ENCODE data around the gene RNLS. TPM values are rescaled to one million over a fixed set of nuclear protein-coding genes. Genes with fewer than 3 reads are reported as not detected.

The RNLS gene
- total RNA-seq, 1 donor from 2014 or later = 1.7 TPM

- no peak for DNase-seq (ENCODE audit: extremely low spot score, unreplicated experiment)
- Mint-ChIP-seq H3K4me3 (ENCODE audit: unreplicated experiment) (no peak overlapping the region), H3K27ac (ENCODE audit: unreplicated experiment) (no peak overlapping the region), H3K4me1 (ENCODE audit: unreplicated experiment) (peaks cover 4% of the 10 kb centered on the region), H3K36me3 (ENCODE audit: unreplicated experiment) (no peaks in the 10 kb centered on the region), H3K9me3 (ENCODE audit: unreplicated experiment) (no peaks in the 10 kb centered on the region), H3K27me3 (ENCODE audit: unreplicated experiment) (peaks cover 13% of the 10 kb centered on the region)
- TF ChIP-seq CTCF (IDR thresholded peaks at IDR 0.05) = no peak
These were observed 53.0 kb downstream of the RNLS start for GRCh38 chr10:88530093-88530492.

GRCh38 chr10:88528806-88529570 is 54.1 kb downstream of the RNLS start:
- Mint-ChIP-seq H3K4me3 (ENCODE audit: unreplicated experiment) (no peak overlapping the region), H3K27ac (ENCODE audit: unreplicated experiment) (no peak overlapping the region), H3K36me3 (ENCODE audit: unreplicated experiment) (no peaks in the 10 kb centered on the region), H3K27me3 (ENCODE audit: unreplicated experiment) (peaks cover 11% of the 10 kb centered on the region), H3K4me1 (ENCODE audit: unreplicated experiment) (peaks cover 4% of the 10 kb centered on the region), H3K9me3 (ENCODE audit: unreplicated experiment) (no peaks in the 10 kb centered on the region)
- no peak for DNase-seq (ENCODE audit: extremely low spot score, unreplicated experiment)
- TF ChIP-seq CTCF (IDR thresholded peaks at IDR 0.05) = no peak

GRCh38 chr10:88528201-88528600 is 54.9 kb downstream of the RNLS start:
- no peak overlapping the region for H3K27ac Mint-ChIP-seq (ENCODE audit: unreplicated experiment)
- no peaks in the 10 kb centered on the region for H3K9me3 Mint-ChIP-seq (ENCODE audit: unreplicated experiment)
- no peak for DNase-seq (ENCODE audit: extremely low spot score, unreplicated experiment)
- no peak for TF ChIP-seq CTCF (IDR thresholded peaks at IDR 0.05)
- peaks cover 6% of the 10 kb centered on the region for H3K4me1 Mint-ChIP-seq (ENCODE audit: unreplicated experiment)
- no peaks in the 10 kb centered on the region for H3K36me3 Mint-ChIP-seq (ENCODE audit: unreplicated experiment)
- H3K27me3 Mint-ChIP-seq (ENCODE audit: unreplicated experiment) = peaks cover 4% of the 10 kb centered on the region
- H3K4me3 Mint-ChIP-seq (ENCODE audit: unreplicated experiment) = no peak overlapping the region

- no peaks in the 10 kb centered on the region for H3K36me3 Mint-ChIP-seq (ENCODE audit: unreplicated experiment)
- TF ChIP-seq CTCF (IDR thresholded peaks at IDR 0.05) = no peak
- H3K27me3 Mint-ChIP-seq (ENCODE audit: unreplicated experiment) = peaks cover 2% of the 10 kb centered on the region
- peaks cover 13% of the 10 kb centered on the region for H3K4me1 Mint-ChIP-seq (ENCODE audit: unreplicated experiment)
- no peaks in the 10 kb centered on the region for H3K9me3 Mint-ChIP-seq (ENCODE audit: unreplicated experiment)
- no peak for DNase-seq (ENCODE audit: extremely low spot score, unreplicated experiment)
- no peak overlapping the region for H3K4me3 Mint-ChIP-seq (ENCODE audit: unreplicated experiment)
- no peak overlapping the region for H3K27ac Mint-ChIP-seq (ENCODE audit: unreplicated experiment)
These were observed 55.9 kb downstream of the RNLS start for GRCh38 chr10:88527245-88527644.

GRCh38 chr10:88526501-88527105 is 56.5 kb downstream of the RNLS start:
- Mint-ChIP-seq H3K4me1 (ENCODE audit: unreplicated experiment) (peaks cover 13% of the 10 kb centered on the region), H3K27me3 (ENCODE audit: unreplicated experiment) (peaks cover under 1% of the 10 kb centered on the region), H3K36me3 (ENCODE audit: unreplicated experiment) (no peaks in the 10 kb centered on the region), H3K4me3 (ENCODE audit: unreplicated experiment) (no peak overlapping the region), H3K9me3 (ENCODE audit: unreplicated experiment) (no peaks in the 10 kb centered on the region), H3K27ac (ENCODE audit: unreplicated experiment) (no peak overlapping the region)
- TF ChIP-seq CTCF (IDR thresholded peaks at IDR 0.05) = no peak
- DNase-seq (ENCODE audit: extremely low spot score, unreplicated experiment) = no peak

Data from osteocyte (in vitro differentiated cells).